ENCODE results near the gene LAMA5.

- TF ChIP-seq MAX (IDR thresholded peaks at IDR 0.05) (peak; percentile 84), FOXM1 (IDR thresholded peaks at IDR 0.05; ENCODE audit: borderline replicate concordance, low read depth) (no peak), EP300 (IDR thresholded peaks at IDR 0.05; ENCODE audit: borderline replicate concordance) (peak; percentile 86)
These were observed 11.1 kb upstream of the LAMA5 start for GRCh38 chr20:62378215-62378614.
